Stromal cell of bone marrow (primary cell): Measurements from ENCODE around the gene IL11RA.

Experiments used
- DNase-seq: peaks from one replicate; pipeline ENCODE4 v3.0.0-alpha.2; 2012; ENCODE audit warnings: low read depth

IL11RA gene

DNA sequence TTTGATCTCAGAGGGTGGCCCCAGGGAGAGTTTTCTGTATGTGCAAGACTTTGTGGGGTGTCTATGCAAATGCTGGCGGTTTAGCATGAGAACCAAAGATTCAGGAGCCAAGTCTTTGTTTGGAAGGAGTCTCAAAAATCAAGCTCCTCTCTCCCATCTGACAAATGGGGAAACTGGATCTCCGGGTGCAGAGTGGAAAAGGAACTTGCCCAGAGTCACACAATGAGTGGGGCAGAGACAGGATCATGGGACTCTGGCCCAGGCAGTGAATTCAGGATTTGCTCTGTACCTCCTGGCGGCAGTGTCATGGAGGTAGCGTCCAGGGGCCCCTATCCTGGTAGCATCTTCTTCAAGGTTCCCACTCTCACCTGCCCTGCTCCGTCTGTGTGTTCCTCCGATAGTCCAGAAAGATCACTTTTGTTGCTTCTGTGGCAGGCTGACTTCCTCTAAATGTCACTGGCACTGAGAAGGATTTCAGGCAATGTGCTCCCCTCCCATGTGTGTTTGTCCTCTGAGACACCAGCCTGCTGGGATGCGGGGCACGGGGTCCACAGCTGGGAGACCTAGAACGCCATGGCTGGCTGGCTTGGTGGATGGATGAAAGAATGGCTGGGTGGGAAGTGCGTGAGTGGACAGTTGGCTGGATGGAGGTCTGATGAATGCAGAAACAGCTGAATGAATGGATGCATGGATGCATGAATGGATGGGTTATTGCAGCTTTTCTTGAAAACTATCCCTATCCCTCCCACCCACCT is 35.5 kb downstream of the IL11RA start:
- DNase-seq = no peak

DNA sequence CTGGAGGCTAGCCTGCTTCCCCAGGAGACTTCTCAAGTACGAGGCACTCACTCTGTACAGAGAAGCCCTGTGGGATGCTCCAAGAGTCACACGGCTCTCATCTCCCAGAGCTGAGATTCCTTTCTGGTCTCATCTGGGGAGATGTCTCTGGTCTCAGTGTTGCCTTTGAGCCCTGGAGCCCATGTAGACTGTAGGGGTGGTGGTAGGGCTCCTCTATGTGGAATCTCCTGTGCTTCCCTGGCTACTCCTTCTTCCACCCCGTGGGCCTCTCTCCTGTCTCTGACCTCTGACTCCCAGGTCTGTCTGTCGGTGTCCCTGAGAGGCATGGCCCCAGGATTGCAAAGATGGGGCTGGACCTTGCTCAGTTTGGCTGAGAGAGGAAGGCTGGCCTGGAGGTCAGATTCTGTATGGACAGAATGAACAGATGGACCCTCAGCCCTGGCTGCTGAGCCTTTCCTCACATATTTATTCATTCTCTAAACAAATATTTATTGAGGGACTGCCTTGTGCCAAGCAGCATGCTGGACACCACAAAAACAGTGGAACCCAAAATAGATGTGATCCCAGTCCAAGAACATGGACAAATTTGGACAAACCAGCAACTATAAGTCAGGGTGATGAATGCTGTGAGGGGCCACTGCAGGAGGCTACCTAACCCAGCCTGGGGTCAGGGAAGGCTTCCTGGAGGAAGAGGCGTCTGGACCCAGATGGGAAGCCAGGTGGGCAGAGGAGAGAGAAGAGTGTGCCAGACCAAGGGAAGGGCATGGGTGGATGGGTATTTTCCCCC is 36.5 kb downstream of the IL11RA start:
- no peak for DNase-seq

DNA sequence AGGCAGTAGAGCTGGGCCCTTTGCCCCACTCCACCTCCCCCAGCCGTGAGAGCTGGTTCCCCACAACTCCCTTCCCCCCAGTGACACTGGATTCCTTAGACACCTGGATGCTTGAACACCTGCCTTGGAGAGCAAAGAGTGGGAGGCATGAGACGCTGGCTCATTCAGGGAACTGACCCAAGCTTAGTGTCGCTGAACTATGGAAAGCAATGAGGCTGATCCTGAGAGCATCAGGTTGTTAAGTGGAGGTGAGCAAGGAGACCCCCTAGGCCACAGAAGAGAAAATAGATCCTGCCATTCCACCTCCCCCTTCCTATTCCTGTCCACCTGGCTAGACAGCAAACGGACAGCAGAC is 37.1 kb downstream of the IL11RA start:
- no peak for DNase-seq

DNA sequence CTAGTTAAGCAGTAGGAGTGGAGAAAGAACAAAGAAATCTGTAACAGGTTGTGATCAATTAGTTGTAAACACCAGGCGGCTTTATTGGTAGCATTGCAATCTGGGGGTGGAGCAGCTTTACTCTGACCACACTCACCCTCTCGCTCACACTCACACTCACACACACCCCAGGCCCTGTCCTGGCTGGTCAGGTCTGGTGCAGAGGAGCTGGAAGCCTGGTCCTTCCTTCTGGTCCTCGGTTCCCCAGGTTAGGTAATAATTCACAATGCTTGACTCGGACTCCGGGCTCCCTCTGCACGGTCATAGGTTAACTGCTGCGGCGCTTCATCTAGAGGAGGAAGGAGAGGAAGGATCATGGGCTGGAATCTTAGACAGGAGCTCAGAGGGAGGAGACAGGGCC is 37.5 kb downstream of the IL11RA start:
- DNase-seq = no peak

DNA sequence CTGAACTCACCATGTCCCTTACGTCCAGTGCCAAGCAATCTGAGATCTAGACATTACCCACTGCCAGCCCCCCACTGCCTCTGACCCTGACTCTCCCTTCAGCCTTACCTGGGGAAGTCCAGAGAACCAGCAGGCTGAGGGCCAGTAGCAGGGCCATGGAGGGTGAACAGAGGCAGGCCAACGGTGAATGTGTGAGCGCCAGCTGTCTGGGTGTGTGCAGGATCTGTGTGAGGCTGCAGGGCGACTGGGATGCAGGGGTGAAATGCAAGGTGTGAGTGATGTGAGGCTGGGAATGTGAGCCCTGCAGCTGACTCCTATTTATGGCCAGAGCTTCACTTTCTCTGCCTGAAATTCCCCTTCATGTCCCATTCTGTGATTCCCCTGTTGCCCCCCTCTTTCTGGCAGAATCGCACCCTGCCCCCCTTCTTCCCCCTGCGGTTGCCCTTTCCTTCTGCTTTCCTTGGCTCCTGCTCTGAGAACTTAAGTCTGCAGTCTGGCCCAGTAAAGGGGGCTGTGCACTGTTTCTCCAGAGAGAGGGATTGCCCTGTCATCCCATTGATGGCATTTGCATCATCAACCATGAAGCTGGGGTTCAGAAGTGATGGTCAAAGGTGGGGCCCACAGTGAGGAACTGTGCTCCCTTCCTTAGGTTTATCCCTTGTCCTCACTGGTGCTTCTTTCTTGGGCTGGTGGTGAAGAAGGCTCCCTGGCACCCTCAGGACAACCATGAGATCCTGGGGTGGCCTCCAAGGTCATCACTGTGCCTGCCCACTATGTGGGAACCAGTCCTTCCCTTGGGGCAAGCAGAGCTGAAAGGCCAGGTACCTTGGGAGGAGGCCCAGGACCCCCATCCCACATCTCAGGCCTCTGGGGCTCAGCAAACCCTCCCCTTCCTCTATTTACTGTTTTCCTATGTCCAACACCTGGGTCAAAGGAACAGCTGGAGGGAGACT is 39.3 kb downstream of the IL11RA start, which contains the start of gene CCL19:
Gene CCL19, minus strand, starts transcription at position 294 of the 953 bp plus-strand sequence. Its CDS starts 137 bp downstream, at position 157.
- no peak for DNase-seq

DNA sequence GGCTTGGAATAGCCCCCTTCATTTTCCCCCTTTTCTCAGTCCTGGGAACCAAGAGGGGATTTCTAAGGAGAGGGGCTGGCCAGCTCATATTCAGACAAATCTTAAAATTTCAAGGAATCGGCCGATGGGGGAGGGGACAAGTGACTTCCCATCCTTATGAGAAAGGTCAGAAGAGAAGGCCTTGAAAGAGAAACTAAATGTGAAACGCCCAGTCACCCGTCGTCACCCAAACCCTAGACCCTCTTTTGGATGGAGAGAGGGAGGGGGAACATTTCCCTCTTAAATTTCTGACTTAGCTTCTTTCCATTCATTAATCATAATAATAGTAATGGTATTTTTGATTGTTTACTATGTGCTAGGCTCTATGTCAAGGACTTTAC is 39.9 kb downstream of the IL11RA start:
- DNase-seq = no peak

DNA sequence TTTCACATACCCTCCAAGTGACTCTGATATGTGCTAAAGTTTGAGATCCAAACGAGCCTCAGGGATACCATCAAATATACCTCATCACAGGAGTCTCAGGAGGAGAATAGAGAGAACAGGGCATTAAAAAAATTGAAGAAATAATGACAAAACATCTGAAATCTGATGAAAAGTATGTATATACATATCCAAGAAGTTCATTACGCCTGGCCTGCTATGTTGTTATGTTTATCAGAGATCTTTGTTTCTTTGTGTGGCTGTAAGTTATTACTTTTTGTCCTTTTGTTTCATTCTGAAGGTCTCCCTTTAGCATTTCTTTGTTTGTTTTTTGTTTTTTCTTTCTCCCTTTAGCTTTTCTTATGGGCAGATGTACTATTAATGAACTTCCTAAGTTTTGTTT is 41.6 kb downstream of the IL11RA start:
- no peak for DNase-seq

DNA sequence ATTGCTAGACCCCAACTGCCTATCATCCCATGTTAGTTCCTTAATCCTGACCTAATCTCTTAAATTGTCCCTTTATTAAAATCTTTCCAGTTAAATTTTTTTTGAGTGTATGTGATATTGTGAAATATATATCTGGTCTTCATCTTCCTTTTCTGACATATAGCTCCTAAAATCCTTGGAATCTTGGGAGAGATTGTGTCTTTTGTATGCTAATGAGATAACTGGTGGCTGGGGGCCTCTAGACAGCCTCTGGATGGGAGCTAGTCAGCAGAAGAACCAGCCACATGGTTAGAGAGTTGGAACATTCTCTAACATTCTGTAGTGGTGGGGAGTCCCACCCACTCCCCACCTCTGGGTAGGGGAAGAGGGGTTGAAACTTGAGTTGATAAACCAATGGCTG is 42.8 kb downstream of the IL11RA start:
- no peak for DNase-seq

DNA sequence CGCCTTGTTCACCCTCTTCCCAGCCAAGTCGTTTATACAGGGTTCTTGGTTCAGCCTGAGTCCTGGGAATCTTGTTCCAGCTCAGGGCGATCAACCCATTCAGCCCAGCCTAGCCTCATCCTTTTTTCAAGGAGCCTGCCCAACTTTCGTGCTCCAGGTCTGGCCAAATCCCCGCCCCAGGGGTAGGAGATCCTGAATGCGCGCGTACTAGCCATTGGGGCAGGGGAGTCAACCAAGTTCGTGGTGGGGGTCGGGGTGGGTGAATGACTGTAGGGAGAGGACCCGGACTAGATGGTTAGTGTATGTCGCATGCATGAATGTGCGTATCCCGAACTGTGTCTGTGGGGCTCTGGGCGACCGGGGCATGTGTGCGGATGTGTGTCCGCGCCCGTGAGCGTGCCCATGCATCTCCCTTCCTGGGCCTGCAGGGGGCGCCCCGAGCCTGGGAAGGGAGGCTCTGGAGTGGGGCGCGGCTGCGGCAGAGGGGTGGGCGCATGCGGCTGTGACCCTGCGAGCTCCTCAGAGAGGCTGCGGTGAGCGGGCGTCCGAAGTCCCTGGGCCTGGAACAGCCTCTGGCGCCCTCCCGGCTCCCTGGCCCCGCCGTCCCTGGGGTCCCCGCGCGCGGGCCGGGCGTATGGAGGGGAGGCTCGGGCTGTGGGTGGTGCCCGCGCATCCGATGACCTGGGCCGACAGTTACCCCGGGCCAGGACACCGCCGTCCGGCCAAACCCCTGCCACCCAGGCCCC is 49.2 kb downstream of the IL11RA start:
- peak; percentile 26 for DNase-seq

DNA sequence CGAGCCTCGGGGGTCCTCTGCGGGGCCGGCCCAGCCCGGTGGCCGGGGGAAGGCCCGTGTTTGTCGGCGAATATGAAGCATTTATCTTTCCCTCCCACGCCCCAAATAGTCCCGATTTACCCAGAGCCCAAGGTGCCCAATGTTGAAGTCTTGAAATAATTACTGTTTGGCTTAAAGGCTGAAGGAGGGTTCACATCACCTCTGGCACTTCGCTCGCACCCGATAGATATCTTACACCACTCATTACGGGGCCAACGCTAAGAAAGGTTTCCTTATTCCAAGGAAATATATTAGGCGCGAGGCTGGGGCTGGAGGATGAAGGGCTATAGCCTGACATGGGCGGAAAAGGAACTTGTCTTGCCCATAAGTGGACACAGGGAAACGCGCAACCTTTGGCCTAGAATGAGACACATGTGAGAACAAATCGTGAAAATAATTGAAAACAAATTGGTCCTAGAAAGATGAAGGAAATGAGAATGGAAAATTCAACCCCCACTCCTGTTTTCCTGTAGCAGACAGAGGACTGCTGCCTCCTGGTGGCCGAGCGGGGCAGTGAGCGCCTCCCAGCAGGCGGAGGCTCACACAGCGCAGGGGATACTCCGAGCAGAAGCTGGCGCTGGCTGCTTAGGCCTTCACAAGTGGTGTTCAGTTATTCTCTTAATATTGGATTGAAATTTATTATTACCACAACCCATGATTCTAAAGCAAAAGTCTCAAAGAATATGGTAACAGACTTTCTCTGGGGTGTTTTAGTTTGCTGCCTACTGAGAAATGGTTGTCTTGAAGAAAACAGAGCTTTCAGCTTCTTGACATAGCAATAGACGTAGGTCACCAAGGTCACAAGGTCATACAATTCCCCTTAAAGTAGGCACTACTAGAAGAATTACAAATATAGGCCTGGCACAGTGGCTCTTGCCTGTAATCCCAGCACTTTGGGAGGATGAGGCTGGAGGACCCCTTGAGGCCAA is 50.1 kb downstream of the IL11RA start:
- DNase-seq = peak; percentile 65

DNA sequence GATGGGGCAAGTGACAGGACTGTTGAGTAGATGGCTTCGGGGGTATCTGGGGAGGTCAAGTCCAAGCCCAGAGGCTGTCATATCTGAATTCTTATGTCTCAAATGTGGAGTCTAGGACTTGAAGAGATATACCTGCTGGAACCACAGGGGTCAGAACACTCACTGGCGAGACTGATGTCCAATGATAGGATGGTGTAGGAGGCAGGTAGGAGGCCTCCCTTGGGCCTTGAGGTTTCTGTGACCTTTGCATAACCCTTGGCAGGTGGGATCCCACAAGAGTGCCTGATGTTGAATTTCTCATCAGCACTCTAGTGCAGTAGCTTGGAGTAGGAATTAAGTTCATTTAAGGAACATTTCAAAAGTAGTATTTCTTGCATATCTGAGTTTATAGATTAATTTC is 55.1 kb downstream of the IL11RA start:
- no peak for DNase-seq

DNA sequence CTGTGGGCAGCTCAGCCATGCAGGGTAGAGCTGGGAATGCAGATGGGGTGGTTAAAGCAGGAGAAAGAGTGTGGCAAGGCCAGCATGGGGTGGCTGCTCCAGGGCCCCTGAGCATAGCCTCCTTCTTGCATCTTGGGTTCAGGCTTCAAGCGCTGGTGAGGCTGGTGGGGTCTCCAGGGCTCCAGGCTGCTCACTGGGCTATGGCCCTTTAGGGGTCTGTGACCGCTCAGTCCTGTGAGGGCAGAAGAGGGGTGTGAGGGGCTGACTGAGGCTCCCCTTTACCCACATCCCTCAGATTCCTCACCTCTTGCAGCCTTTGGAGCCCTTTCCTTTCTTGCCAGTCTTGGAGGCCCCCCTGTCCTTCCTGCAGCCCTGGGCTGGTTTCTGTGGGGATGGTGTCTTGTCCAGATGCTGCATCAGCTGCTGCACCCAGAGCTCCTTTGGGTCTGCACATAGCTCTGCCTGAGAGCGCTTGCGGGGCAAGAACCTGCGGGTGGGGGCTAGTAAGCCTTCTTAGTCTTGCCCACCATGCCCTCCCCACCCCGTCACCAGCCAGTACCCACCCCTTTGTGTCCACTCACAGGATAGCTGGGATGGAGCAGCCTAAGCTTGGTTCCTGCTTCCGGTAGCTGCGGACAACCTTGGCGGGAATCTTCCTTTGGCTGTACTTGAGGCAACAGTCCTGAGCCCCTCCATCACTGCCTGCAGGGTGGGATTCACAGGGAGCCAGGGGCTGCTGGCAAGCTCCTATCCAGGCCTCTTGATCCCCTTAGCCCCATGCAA is 57.4 kb downstream of the IL11RA start:
- no peak for DNase-seq

DNA sequence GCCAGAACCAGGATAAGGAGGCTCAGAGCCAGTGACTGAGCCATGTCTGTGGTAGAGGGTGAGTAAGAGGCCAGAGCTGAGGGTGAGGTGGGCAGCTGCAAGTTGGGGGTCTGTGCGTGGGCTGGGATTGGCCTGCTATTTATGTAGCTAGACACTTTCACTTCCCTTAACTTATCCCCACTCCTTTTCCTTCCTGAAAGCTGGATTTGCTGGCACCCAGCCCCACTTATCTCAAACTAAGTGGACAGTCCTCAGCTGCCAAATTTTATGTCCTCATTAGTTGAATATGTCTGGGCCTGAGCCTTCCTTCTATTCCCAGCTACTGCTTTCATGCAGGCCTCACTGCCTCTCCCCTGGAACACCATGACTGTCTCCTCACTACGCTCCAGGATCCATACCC is 58.0 kb downstream of the IL11RA start, which contains the start of gene CCL21:
Gene CCL21, minus strand, starts transcription at position 114 of the 400 bp plus-strand sequence. Its CDS starts 70 bp downstream, at position 44.
- DNase-seq = no peak
